Measurements from ENCODE around the gene KPNA4. TPM values are rescaled to one million over a fixed set of nuclear protein-coding genes. Genes with fewer than 3 reads are reported as not detected.

Gene KPNA4
- total and polyA plus RNA-seq, 2 donors from 2014 or later: 11.7 to 37.9 TPM

- Histone ChIP-seq H3K9ac (ENCODE audit: low read length in 3 of 3) (no peak overlapping the region), H3K4me1 (ENCODE audit: control insufficient read depth in 2 of 3, insufficient read depth in 2 of 3, low read depth in 1 of 3, low read length in 3 of 3) (peaks cover 4 to 12% (median 11%) of the 10 kb centered on the region in 3 donors), H3K9me3 (ENCODE audit: control insufficient read depth in 2 of 3, insufficient read depth in 1 of 3, low read length in 3 of 3) (no peaks in the 10 kb centered on the region), H3K27ac (ENCODE audit: low read depth in 2 of 2, low read length in 2 of 2) (no peak overlapping the region), H3K27me3 (ENCODE audit: control insufficient read depth, insufficient read depth, low read length) (no peaks in the 10 kb centered on the region), H3K36me3 (ENCODE audit: control insufficient read depth in 2 of 3, insufficient read depth in 3 of 3, low read length in 3 of 3) (peaks cover 0 to 2% (median 0%) of the 10 kb centered on the region in 3 donors), H3K4me3 (ENCODE audit: low read length in 3 of 3) (no peak overlapping the region)
- no peak for FAIRE-seq
- DNase-seq: no peak
- intact Hi-C loops (cut with DNase I): no loop called here
- TF ChIP-seq CTCF (IDR thresholded peaks at IDR 0.05; ENCODE audit: borderline replicate concordance, extremely low read depth, insufficient read depth): no peak
Observed at GRCh38 chr3:160562952-160563351, 2.4 kb downstream of the KPNA4 start.

- no peak for TF ChIP-seq CTCF (IDR thresholded peaks at IDR 0.05; ENCODE audit: borderline replicate concordance, extremely low read depth, insufficient read depth)
- DNase-seq (no peak), FAIRE-seq (no peak)
- intact Hi-C loops (cut with DNase I): no loop called here
- Histone ChIP-seq H3K27ac (ENCODE audit: low read depth in 2 of 2, low read length in 2 of 2) (no peak overlapping the region), H3K36me3 (ENCODE audit: control insufficient read depth in 2 of 3, insufficient read depth in 3 of 3, low read length in 3 of 3) (no peaks in the 10 kb centered on the region), H3K4me3 (ENCODE audit: low read length in 3 of 3) (no peak overlapping the region), H3K4me1 (ENCODE audit: control insufficient read depth in 2 of 3, insufficient read depth in 2 of 3, low read depth in 1 of 3, low read length in 3 of 3) (peaks cover 0 to 12% (median 5%) of the 10 kb centered on the region in 3 donors), H3K27me3 (ENCODE audit: control insufficient read depth, insufficient read depth, low read length) (no peaks in the 10 kb centered on the region), H3K9me3 (ENCODE audit: control insufficient read depth in 2 of 3, insufficient read depth in 1 of 3, low read length in 3 of 3) (no peaks in the 10 kb centered on the region), H3K9ac (ENCODE audit: low read length in 3 of 3) (no peak overlapping the region)
Observed at GRCh38 chr3:160557571-160557970, 7.8 kb downstream of the KPNA4 start.

- no peak for TF ChIP-seq CTCF (IDR thresholded peaks at IDR 0.05; ENCODE audit: borderline replicate concordance, extremely low read depth, insufficient read depth)
- FAIRE-seq: no peak
Observed at GRCh38 chr3:160556141-160556540, 9.2 kb downstream of the KPNA4 start.

DNA sequence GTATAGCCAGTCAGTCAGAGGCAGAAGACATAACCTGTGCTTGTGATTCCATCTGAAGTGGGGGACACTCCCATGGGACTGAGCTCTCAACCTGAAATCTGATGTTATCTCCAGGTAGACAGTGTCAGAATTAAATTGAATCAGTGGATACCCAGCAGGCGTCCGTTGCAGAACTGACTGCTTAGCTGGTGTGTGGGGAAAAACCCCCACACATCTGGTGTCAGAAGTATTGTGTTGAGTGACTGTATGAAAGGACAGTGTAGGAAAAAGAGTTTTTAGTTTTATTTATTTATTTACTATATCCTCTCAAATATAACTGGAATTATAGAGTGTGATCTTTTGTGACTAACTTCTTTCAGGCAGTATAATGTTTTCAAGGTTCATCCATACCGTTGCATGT lies 10.4 kb downstream of the KPNA4 start:
- DNase-seq (no peak), FAIRE-seq (no peak)
- no peak overlapping the region for H3K27ac ChIP-seq (ENCODE audit: low read depth in 2 of 2, low read length in 2 of 2)
- intact Hi-C loops (cut with DNase I): no loop called here
- no peaks in the 10 kb centered on the region for H3K9me3 ChIP-seq (ENCODE audit: control insufficient read depth in 2 of 3, insufficient read depth in 1 of 3, low read length in 3 of 3)
- no peaks in the 10 kb centered on the region for H3K27me3 ChIP-seq (ENCODE audit: control insufficient read depth, insufficient read depth, low read length)
- no peak overlapping the region for H3K4me3 ChIP-seq (ENCODE audit: low read length in 3 of 3)
- no peak for TF ChIP-seq CTCF (IDR thresholded peaks at IDR 0.05; ENCODE audit: borderline replicate concordance, extremely low read depth, insufficient read depth)
- H3K4me1 ChIP-seq (ENCODE audit: control insufficient read depth in 2 of 3, insufficient read depth in 2 of 3, low read depth in 1 of 3, low read length in 3 of 3): peaks cover 0 to 4% (median 4%) of the 10 kb centered on the region in 3 donors
- H3K9ac ChIP-seq (ENCODE audit: low read length in 3 of 3): no peak overlapping the region
- H3K36me3 ChIP-seq (ENCODE audit: control insufficient read depth in 2 of 3, insufficient read depth in 3 of 3, low read length in 3 of 3): no peaks in the 10 kb centered on the region

More at GRCh38 chr3:160556141-160556540, 9.2 kb downstream of the KPNA4 start:
- H3K36me3 ChIP-seq (ENCODE audit: control insufficient read depth in 2 of 3, insufficient read depth in 3 of 3, low read length in 3 of 3): no peaks in the 10 kb centered on the region
- no peak overlapping the region for H3K4me3 ChIP-seq (ENCODE audit: low read length in 3 of 3)
- DNase-seq: no peak
- H3K9ac ChIP-seq (ENCODE audit: low read length in 3 of 3): no peak overlapping the region
- H3K27ac ChIP-seq (ENCODE audit: low read depth in 2 of 2, low read length in 2 of 2): no peak overlapping the region
- intact Hi-C loops (cut with DNase I): no loop called here
- H3K27me3 ChIP-seq (ENCODE audit: control insufficient read depth, insufficient read depth, low read length): no peaks in the 10 kb centered on the region
- H3K4me1 ChIP-seq (ENCODE audit: control insufficient read depth in 2 of 3, insufficient read depth in 2 of 3, low read depth in 1 of 3, low read length in 3 of 3): peaks cover 0 to 4% (median 4%) of the 10 kb centered on the region in 3 donors
- no peaks in the 10 kb centered on the region for H3K9me3 ChIP-seq (ENCODE audit: control insufficient read depth in 2 of 3, insufficient read depth in 1 of 3, low read length in 3 of 3)

Data from kidney (tissue), 14 donors.